ENCODE data around the gene DEGS2. TPM values are rescaled to one million over a fixed set of nuclear protein-coding genes. Genes with fewer than 3 reads are reported as not detected.

DEGS2 gene
- total RNA-seq, 4 donors from 2014 or later = 23.8 to 116 (median 27.3) TPM

- 41 to 67% methylated on average over 3 to 4 of the region's 6 CpGs for WGBS, 2 donors
- peaks cover 0 to 87% (median 0%) of the 10 kb centered on the region in 3 donors for H3K36me3 ChIP-seq
- H3K4me3 ChIP-seq = no peak overlapping the region
- peak overlapping the region in 1 of 4 donors; percentile 4 for H3K27ac ChIP-seq
- H3K27me3 ChIP-seq = no peaks in the 10 kb centered on the region
- intact Hi-C loops (cut with DNase I) = no loop called here
- peaks cover 8 to 62% (median 12%) of the 10 kb centered on the region in 3 donors for H3K4me1 ChIP-seq
- TF ChIP-seq CTCF (IDR thresholded peaks at IDR 0.05) = peak in 1 of 6 experiments; percentile 9
- no peak for TF ChIP-seq POLR2A (IDR thresholded peaks at IDR 0.05)
- no peak for DNase-seq
- no peaks in the 10 kb centered on the region for H3K9me3 ChIP-seq
Observed at GRCh38 chr14:100131181-100131580, 28.3 kb downstream of the DEGS2 start.

- intact Hi-C loops (cut with DNase I) = no loop called here
- TF ChIP-seq POLR2A (IDR thresholded peaks at IDR 0.05) (no peak), CTCF (IDR thresholded peaks at IDR 0.05) (no peak)
- Histone ChIP-seq H3K4me3 (no peak overlapping the region), H3K9me3 (no peaks in the 10 kb centered on the region), H3K27ac (peak overlapping the region in 1 of 4 donors; percentile 4), H3K36me3 (peaks cover 0 to 87% (median 0%) of the 10 kb centered on the region in 3 donors), H3K4me1 (peaks cover 8 to 62% (median 12%) of the 10 kb centered on the region in 3 donors), H3K27me3 (no peaks in the 10 kb centered on the region)
- 48 to 100% methylated on average over 1 to 3 of the region's 11 CpGs for WGBS, 2 donors
- no peak for DNase-seq
Observed at GRCh38 chr14:100130521-100130920, 28.9 kb downstream of the DEGS2 start.

- no peak for DNase-seq
- H3K27ac ChIP-seq = peak overlapping the region in 2 of 4 donors; percentile 14 to 22
- H3K4me3 ChIP-seq = no peak overlapping the region
- no peaks in the 10 kb centered on the region for H3K27me3 ChIP-seq
- no peaks in the 10 kb centered on the region for H3K9me3 ChIP-seq
- intact Hi-C loops (cut with DNase I) = no loop called here
- TF ChIP-seq POLR2A (IDR thresholded peaks at IDR 0.05) (no peak), CTCF (IDR thresholded peaks at IDR 0.05) (no peak)
- WGBS, 2 donors = 40 to 83% methylated on average over 1 to 6 of the region's 7 CpGs
- H3K36me3 ChIP-seq = peaks cover 0 to 87% (median 0%) of the 10 kb centered on the region in 3 donors
- H3K4me1 ChIP-seq = peaks cover 8 to 62% (median 12%) of the 10 kb centered on the region in 3 donors
Observed at GRCh38 chr14:100129161-100129589, 30.3 kb downstream of the DEGS2 start.

GRCh38 chr14:100128688-100129087, 30.8 kb downstream of the DEGS2 start:
- TF ChIP-seq POLR2A (IDR thresholded peaks at IDR 0.05) (no peak), CTCF (IDR thresholded peaks at IDR 0.05) (no peak)
- intact Hi-C loops (cut with DNase I) = no loop called here
- no peaks in the 10 kb centered on the region for H3K9me3 ChIP-seq
- WGBS, 2 donors = 68 to 83% methylated on average over 4 to 5 of the region's 12 CpGs
- no peaks in the 10 kb centered on the region for H3K27me3 ChIP-seq
- peaks cover 8 to 57% (median 12%) of the 10 kb centered on the region in 3 donors for H3K4me1 ChIP-seq
- DNase-seq = no peak
- peaks cover 0 to 87% (median 0%) of the 10 kb centered on the region in 3 donors for H3K36me3 ChIP-seq
- H3K27ac ChIP-seq = peak overlapping the region in 2 of 4 donors; percentile 14 to 22
- no peak overlapping the region for H3K4me3 ChIP-seq

GRCh38 chr14:100127853-100128455, 31.5 kb downstream of the DEGS2 start:
- Histone ChIP-seq H3K4me3 (no peak overlapping the region), H3K36me3 (peaks cover 0 to 86% (median 0%) of the 10 kb centered on the region in 3 donors), H3K4me1 (peaks cover 8 to 51% (median 12%) of the 10 kb centered on the region in 3 donors), H3K27ac (no peak overlapping the region), H3K27me3 (no peaks in the 10 kb centered on the region), H3K9me3 (no peaks in the 10 kb centered on the region)
- DNase-seq = no peak
- 84 to 94% methylated on average over 5 to 10 of the region's 12 CpGs for WGBS, 2 donors
- intact Hi-C loops (cut with DNase I) = no loop called here
- TF ChIP-seq POLR2A (IDR thresholded peaks at IDR 0.05) (no peak), CTCF (IDR thresholded peaks at IDR 0.05) (no peak)
